T47D (cell line): ENCODE data around the gene MAD1L1.
"Not testable (repeated sequence)": the region's sequence is repeated elsewhere in the genome, so short reads cannot be mapped to it uniquely, and the experiment has no call there.

Source experiments
- DNase-seq, 2 experiments: peaks; one replicate each; pipeline versions ENCODE4 v3.0.0 to v3.0.0-alpha.2; 2011 to 2012; ENCODE audit warnings: low read depth in 1 of 2, low spot score in 1 of 2
- JUND ChIP-seq: IDR thresholded peaks from 2 replicates; pipeline ENCODE4 v1.6.1; 2012; ENCODE audit warnings: low read depth
- in situ Hi-C: cut with HindIII; loops from 2 replicates; pipeline ENCODE4 v1.10.0; 2016; ENCODE audit warnings: low sequenced_read_pairs, low pct_unique_long_range_greater_than_20kb

MAD1L1 gene

DNA sequence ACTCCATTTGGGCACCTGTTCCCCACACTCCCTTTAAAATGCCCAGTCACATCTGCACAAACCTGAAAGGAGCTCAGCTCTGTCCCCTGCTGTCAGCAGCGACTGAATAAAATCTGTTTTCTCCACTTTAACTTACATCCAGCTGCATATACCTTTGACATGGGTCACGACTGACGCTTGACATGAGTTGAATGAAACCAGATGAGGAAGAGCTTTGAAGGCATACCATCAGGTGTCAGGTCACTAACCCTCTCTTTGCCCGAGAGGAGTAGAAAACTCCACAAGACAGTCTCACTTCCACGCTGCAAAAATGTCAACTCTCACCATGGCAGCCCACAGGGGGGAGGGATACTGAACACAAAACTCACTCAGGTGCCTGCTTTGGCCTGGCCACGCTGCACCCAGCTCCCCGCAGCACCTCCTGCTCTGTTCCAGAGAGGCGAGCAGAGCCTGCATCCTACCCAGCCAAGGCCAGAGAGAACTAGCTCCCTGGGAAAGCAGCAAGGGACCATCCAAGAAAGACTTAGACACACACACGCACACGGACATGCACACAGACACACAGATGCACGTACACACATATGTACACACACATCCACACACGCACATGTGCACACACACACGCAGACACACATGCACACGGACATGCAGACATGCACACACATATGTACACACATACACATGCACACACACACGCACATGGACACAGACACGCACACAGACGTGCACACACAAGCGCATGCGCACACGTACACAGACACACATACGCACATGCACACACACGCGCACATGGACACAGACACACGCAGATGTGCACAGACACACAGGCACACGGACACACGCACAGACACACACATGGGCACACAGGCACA, 191.0 kb downstream of the MAD1L1 start:
- in situ Hi-C loops, result no loop called here
- no peak for TF ChIP-seq JUND
- DNase-seq, result no peak

DNA sequence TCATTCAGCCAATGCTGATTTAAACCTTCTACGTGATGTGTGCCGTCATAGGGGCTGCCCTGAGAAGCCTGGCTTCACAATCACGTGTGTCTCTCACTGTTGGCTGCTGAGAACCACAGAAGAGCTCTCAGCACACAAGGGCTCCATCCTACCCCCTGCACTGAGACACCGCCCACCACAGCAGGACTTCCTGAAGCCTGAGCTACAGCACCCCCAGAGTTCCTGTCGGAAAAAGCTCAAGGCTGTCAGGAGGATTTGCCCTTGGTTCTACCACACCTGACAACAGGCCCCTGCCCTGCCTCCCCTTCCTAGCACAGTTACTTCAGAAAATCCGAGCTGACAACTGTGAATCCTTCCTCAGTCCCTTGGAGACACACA, 191.9 kb downstream of the MAD1L1 start:
- no peak for DNase-seq
- in situ Hi-C loops, result no loop called here
- TF ChIP-seq JUND, result no peak

DNA sequence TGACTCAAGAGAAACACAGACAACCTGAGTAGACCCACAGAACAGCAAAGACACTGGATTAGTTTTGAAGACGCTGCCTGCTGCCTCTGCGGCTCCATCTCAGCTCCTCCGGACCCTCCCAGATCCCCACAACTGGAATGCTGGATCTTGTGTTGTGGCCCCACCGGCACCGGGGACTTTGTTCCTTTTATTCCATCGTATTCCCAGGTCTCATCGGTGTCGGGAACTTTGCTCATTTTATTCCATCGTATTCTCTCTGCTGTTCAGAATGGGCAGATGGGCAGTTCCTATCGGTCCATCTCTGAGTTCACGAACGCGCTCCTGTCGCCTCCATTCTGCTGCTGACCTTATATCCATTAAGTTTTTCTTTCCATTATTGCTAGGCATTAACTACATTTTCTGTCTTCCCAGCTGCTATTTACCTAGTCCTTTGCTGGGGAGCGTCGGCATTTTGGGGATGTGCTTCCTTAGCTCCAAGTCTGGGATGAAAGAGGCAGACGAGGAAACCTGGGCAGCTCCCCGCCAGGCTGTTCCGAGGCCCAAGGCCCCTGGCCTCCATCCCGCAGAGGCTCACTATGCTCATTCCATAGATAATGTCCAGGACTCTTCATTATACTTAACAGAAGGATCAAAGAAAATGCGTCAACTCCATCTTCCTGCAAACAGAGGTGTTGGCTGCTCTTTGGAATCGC, 192.4 kb downstream of the MAD1L1 start:
- TF ChIP-seq JUND, result no peak
- no peak for DNase-seq
- in situ Hi-C loops, result no loop called here

DNA sequence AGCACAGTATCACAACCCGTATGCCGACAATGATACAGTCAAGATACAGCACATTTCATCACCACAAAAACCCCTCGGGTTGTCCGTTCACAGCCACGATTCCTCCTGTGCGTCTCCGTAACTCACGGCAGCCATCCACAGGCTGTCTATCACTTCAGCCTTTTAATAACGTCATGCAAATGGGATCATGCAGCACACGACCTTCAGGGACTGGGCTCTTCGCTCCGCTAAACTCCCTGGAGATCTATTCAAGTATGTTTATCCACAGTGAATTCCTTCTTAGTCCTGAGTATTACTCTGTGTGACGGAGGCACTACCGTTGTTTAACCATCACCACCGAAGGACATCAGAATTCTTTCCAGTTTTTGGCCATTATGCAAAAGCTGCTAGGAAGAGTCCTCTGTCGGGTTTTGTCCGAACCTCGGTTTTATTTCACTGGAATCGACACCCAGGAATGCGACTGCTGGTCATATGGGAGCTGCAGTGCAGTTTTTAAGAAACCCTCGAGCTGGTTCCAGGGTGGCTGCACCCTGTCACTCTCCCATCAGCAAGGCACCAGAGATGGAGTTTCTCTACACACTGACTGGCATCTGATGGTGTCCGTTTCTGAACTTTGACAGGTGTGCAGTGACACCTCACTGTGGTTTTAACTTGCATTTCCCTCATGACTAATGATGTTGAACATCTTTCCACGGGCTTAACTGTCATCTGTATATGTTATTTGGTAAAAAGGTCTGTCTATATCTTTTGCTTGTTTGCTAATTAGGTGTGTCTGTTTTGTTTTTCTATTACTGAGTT, 193.6 kb downstream of the MAD1L1 start:
- in situ Hi-C loops, result no loop called here
- no peak for TF ChIP-seq JUND
- DNase-seq, result no peak

DNA sequence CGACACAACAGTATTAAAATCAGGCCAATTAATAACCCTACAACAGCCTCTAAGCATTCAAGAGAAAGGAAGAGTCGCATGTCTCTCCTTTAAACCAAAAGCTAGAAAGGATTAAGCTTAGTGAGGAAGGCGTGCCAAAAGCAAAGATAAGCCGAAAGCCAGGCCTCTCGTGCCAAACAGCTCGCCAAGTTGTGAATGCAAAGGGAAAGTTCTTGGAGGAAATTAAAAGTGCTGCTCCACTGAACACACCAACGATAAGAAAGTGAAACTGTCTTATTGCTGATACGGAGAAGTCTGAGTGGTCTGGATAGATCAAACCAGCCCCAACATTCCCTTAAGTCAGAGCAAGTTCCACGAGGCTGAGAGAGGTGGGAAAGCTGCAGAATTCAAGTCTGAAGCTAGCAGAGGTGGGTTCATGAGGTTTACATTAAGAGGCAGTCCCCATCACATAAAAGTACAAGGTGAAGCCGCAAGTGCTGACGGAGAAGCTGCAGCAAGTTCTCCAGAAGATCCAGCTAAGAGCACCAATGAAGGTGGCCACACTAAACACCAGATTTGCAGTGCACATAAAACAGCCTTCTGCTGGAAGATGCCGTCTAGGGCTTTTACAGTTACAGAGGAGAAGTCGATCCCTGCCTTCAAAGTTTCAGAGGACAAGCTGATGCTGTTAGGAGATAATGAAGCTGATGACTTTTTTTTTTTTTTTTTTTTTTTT, 194.8 kb downstream of the MAD1L1 start:
- no peak for TF ChIP-seq JUND
- in situ Hi-C loops, result no loop called here
- no peak for DNase-seq

DNA sequence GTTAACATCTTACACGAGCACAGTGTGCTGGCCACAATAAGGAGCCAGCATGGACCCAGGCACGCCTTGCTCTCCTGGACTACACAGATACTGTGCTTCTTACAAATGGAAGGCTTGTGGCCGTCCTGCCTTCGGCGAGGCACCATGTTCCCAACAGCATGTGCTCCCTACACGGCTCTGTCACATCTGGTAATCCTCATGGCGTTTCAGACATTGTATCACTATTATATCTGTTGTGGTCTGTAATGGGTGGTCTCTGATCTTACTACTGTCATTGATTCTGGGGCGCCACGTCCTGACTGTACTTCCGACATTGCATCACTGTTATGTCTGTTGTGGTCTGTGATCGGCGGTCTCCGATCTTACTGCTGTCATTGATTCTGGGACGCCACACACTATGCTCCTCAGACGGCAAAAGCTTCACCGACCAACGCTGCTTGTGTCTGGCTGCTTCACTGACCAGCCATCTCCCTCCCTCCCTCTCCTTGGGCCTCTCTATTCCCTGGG, 195.4 kb downstream of the MAD1L1 start:
- no peak for TF ChIP-seq JUND
- in situ Hi-C loops, result no loop called here
- DNase-seq, result no peak

DNA sequence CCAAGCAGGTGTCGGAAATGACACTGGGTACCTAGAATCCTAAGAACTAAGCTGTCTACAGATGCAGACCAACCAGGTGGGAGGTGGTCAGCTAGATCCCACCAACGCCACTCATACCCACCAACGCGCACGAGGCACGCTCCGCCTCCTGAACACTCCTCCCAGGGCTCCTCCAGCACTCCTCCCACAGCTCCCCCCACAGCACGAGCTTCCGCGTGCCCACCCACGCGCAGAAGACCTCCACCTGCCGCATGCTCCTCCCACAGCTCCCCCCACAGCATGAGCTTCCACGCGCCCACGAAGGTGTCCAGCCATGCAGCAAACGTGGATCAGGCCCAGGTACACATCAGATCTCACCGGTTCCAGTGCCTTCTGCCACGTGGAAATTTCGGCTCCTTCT, 196.0 kb downstream of the MAD1L1 start:
- TF ChIP-seq JUND, result no peak
- no peak for DNase-seq
- in situ Hi-C loops, result no loop called here

DNA sequence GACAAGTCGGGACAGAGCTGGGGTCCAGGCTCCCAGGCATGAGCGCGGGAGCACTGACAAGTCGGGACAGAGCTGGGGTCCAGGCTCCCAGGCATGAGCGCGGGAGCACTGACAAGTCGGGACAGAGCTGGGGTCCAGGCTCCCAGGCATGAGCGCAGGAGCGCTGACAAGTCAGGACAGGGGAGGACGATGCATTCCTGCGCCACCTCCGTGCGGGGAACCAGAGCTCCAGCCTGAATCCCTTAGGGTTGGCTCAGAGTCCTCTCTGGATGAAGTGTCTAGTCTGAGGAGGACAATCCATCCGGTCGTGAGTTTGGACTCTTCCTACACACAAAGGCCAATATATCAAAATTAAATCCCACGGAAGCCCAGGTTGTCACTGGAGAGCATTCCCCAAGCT, 196.5 kb downstream of the MAD1L1 start:
- in situ Hi-C loops, DNase-seq: not testable (repeated sequence)

DNA sequence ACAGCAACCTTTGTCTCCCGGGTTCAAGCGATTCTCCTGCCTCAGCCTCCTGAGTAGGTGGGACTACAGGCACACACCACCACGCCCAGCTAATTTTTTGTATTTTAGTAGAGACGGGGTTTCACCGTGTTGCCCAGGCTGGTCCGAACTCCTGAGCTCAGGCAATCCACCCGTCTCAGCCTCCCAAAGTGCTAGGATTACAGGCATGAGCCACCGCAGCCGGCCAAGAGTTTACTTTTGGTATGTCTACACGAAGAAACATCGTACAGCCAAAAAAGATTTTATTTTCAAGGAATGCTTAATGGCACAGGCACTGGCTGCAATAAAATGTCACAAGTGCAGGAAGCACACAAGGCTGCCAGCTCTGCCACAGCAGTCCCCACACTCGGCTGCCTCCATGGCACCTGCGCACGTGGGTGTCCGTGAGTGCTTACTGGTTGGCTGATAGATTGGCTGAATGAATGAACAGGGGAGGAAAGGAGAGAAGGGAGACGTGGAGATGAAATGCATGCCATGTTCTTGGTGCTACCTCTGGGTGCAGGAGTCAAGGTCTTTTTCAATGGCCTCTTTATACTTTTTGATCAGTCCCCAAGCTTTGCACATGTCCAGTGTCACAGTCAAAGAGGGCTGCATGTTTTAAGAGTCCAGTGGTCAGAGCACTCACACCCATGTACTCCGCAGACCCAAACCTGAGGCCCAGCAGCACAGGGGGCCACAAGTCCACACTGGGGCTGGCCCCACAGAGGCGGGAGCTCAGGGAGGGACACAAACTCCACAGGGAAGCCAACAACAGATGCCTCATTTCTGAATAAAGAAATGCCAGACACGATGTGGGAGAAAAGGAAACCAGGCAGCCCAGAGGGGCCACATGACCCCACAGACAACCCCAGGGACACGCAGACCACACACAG, 198.2 kb downstream of the MAD1L1 start:
- in situ Hi-C loops, result no loop called here
- no peak for DNase-seq
- TF ChIP-seq JUND, result no peak

DNA sequence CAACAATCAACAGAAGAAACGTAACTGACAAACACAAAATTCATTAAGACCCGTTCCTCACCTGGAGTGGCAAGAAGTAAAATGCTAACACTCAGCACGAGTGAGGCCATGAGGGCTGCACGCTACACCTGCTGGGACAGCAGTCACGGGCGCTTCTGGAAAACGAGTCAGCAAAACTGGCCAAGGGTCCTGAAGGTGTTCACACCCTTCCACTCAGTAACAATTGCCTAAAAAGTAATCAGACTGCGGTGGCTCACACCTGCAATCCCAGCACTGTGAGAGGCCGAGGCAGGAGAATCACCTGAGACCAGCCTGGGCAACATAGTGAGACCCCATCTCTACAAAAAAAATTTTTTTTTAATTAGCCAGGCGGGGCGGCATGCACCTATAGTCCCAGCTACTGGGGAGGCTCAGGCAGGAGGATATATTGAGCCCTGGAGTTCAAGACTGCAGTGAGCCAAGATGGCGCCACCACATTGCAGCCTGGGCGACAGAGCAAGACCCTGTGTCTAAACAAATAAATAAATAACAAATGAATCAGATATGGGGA, 199.1 kb downstream of the MAD1L1 start:
- in situ Hi-C loops, result no loop called here
- no peak for DNase-seq
- TF ChIP-seq JUND, result no peak

DNA sequence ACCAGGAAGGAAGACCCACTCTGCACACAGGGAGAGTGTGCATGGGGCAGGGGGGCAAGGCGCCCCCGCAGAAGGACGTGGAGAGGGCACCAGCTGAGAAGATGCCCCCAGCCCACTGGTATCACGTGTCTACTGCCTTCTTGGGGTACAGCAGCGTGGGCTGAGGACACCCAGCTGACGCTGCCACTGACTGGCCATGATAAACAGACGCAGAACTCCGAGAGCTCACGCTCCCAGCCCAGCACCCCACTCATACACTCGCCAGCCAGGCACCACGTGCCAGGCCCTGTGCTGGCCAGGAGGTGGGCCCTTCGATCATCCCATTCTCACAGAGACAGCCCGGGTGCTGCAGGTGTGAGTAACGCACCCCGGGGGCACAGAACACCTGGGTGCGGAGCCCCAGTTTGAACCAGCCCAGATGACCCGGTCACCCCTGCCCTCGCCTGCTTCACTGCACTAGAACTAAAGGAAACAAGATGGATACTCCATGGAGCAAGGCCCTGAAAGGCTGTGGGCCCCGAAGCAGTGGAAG, 199.8 kb downstream of the MAD1L1 start:
- no peak for DNase-seq
- in situ Hi-C loops, result no loop called here
- TF ChIP-seq JUND, result no peak
